C4-2B (cell line): ENCODE results near the gene COL6A5.

ENCODE experiments used
- H3K27ac ChIP-seq: fragments of 450-650 bp; 2 replicates; pipeline ENCODE4 v1.5.1; 2017
- CTCF ChIP-seq: fragments of 450-650 bp; conservative IDR thresholded peaks from 2 replicates; pipeline ENCODE4 v1.5.1; 2017; ENCODE audit warnings: mild to moderate bottlenecking
- ZFX ChIP-seq: fragments of 450-650 bp; IDR thresholded peaks from 2 replicates; pipeline ENCODE4 v1.6.1; 2017

The COL6A5 gene

DNA sequence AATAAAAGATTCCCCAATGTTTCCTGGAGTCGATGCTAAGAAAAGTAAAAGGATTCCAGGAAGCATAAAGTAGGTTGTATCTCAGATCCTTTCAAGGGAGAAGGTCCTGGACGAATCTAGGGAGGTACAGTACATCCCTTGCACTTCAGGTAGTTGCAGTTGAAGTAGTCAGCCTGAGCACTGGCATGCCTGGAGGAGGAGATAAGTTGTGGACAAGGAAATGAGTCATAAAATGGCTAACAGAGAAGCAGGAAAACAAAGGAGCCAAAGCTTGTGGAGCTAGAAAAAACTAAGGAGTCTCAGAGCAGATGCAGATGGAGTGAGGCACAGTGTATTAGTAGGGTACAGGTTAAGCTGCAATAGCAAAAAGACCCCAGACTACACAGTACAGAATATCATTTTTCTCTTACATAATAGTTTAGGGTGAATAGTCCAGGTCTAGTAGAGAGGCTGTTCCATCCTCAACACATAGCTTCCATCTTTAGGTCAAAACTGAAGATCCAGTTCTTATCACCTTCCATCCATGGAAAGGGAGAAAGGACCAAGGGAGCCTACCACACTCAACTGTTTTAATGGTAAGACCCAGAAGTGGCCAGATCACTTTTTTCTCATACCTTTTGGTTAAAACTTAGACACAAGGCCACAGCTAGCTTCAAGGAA is 41.3 kb downstream of the COL6A5 start:
- no peak for TF ChIP-seq CTCF
- TF ChIP-seq ZFX: no peak
- H3K27ac ChIP-seq: no peak overlapping the region

GRCh38 chr3:130389743-130390478 is 44.4 kb downstream of the COL6A5 start:
- H3K27ac ChIP-seq: no peak overlapping the region
- TF ChIP-seq CTCF (no peak), ZFX (no peak)

DNA sequence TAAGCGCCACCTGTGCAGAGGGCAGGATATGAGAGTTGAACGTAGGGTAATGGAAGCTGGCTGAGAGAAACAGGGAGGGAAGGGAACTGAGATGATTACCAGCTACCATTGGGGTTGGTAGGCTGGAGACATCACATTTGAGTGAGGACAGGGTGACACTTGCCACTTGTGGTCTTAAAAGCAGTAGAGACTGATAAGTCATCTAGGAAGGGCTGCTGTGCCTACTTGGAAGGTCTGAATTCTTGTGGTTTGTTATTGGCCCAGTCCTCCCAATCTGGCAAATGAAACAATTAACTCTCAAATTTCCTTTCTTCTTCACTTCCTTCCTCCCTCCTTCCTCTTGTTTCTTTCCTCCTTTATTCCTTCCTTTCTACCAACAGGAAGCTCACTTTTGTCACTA is 46.8 kb downstream of the COL6A5 start:
- TF ChIP-seq CTCF (no peak), ZFX (no peak)
- H3K27ac ChIP-seq: no peak overlapping the region

GRCh38 chr3:130393594-130393993 is 48.1 kb downstream of the COL6A5 start:
- no peak overlapping the region for H3K27ac ChIP-seq
- no peak for TF ChIP-seq CTCF

DNA sequence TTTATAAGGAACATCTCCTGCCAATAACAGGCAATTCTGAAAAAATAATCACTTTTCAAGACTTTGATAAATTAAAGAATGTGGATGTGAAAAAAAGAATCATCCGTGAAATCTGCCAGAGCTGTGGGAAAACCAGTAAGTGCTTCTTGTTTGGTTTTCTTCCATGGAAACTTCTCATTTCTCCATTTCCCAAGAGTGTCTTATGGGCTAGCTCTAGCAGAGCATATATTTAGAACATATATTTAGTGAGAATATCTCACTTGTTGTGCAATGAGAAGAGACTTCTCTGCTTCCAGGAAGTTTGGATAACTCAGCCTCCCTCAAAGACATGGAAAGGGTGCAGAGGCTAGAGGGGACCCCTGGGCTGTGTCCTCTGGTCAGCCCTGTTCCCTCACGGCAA is 49.9 kb downstream of the COL6A5 start:
- H3K27ac ChIP-seq: no peak overlapping the region
- TF ChIP-seq ZFX (no peak), CTCF (no peak)

GRCh38 chr3:130395916-130396315 is 50.4 kb downstream of the COL6A5 start:
- no peak overlapping the region for H3K27ac ChIP-seq
- TF ChIP-seq CTCF: no peak
- TF ChIP-seq ZFX: no peak

DNA sequence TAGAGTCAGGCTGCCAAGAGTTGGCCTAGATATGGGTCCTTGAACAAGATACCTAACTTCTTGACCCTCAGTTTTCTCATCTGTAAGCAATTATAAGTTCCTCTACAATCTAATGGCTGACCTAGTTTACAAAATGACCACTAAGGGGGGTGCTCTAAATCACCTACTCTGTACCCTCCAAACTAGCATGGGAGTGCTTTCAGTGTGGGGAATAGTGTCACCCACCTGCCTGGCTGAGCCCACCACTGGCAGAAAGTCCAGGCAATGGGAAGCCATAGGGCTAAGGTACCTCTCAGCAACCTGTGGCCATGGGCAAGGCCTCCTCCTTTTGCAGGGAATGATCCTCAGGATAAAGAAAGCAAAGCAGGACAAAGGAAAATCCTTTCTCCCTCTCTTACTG is 58.9 kb downstream of the COL6A5 start:
- TF ChIP-seq ZFX (no peak), CTCF (no peak)
- H3K27ac ChIP-seq: no peak overlapping the region
